HCT116 (cell line): ENCODE measurements around the gene SCARB1. TPM values are rescaled to one million over a fixed set of nuclear protein-coding genes. Genes with fewer than 3 reads are reported as not detected.

Source experiments
- ATAC-seq: fragments of 200-7000 bp; cut with Tn5 transposase; 2 replicates; pipeline ENCODE4 v1.9.1; 2020; ENCODE audit warnings: mild to moderate bottlenecking, moderate library complexity
- BruUV-seq: library from RNA; stranded (reverse); fragments of 400-500 nt; replicated peaks from 2 replicates; lab custom pipeline; 2021; lab: Mats Ljungman, UMichigan
- CTCF ChIA-PET: fragments of 300-600 bp; sonication (Branson Sonifier 250); formaldehyde crosslinking; loops from one replicate; lab custom pipeline; 2021; ENCODE audit warnings: antibody characterized with exemption; lab: Charles Lee
- POLR2A ChIA-PET: fragments of 300-600, 350-600 bp; sonication (Branson Sonifier 250); formaldehyde crosslinking; loops from one replicate; lab custom pipeline; 2021; ENCODE audit warnings: antibody characterized with exemption; lab: Charles Lee
- RAD21 ChIA-PET, 2 experiments: fragments of 300-600 bp; sonication (Branson Sonifier 250); formaldehyde crosslinking; loops; one replicate each; lab custom pipeline; 2023; ENCODE audit warnings: low total read pairs in 2 of 2; ENCODE audit not compliant: uncharacterized antibody in 2 of 2, unreplicated experiment in 2 of 2, low non-redundant PET in 1 of 2; lab: Charles Lee
- DNase-seq: peaks from one replicate; pipeline ENCODE4 v3.0.0-alpha.2; 2010; ENCODE audit warnings: low read depth, low spot score
- H2AFZ ChIP-seq: fragments of 200-600 bp; shearing (Covaris generic), sonication (generic); 2 replicates; pipeline ENCODE4 v1.6.1; 2017; ENCODE audit warnings: low read depth, mixed run types, mixed read lengths, antibody characterized with exemption, low read length; ENCODE audit not compliant: poor library complexity, severe bottlenecking
- H3K27ac ChIP-seq: 2 replicates; pipeline ENCODE4 v1.5.1; 2012; ENCODE audit warnings: low read depth, low read length
- H3K27me3 ChIP-seq: fragments of 200-600 bp; sonication (generic); 2 replicates; pipeline ENCODE4 v1.6.1; 2016; ENCODE audit warnings: mixed run types, low read length, mixed read lengths; ENCODE audit not compliant: insufficient read depth
- H3K36me3 ChIP-seq, 2 experiments: fragments of 200-500 bp in 1 of 2; fragments of 200-600 bp in 1 of 2; sonication (Bioruptor generic) in 1 of 2; sonication (generic) in 1 of 2; 2 replicates each; pipeline versions ENCODE4 v1.5.1 to v1.6.1; 2014 to 2016; ENCODE audit warnings: low read length in 2 of 2, inconsistent platforms in 1 of 2, mixed read lengths in 1 of 2, mixed run types in 1 of 2; ENCODE audit not compliant: insufficient read depth in 2 of 2, control insufficient read depth in 1 of 2
- H3K4me1 ChIP-seq, 2 experiments: fragments of 200-600 bp in 1 of 2; sonication (generic) in 1 of 2; 2 replicates each; pipeline versions ENCODE4 v1.5.1 to v1.6.1; 2012 to 2017; ENCODE audit warnings: low read length in 2 of 2, inconsistent platforms in 1 of 2, mild to moderate bottlenecking in 1 of 2, mixed read lengths in 1 of 2, mixed run types in 1 of 2, moderate library complexity in 1 of 2; ENCODE audit not compliant: insufficient read depth in 2 of 2, control insufficient read depth in 1 of 2
- H3K4me2 ChIP-seq: fragments of 200-600 bp; sonication (generic); 2 replicates; pipeline ENCODE4 v1.6.1; 2017; ENCODE audit warnings: mixed run types, low read length, mixed read lengths
- H3K4me3 ChIP-seq, 2 experiments: fragments of 200-600 bp in 1 of 2; sonication (generic) in 1 of 2; replicated peaks in 1 of 2; 2 replicates each; pipeline ENCODE4 v1.5.1; 2011 to 2016; ENCODE audit warnings: low read length in 2 of 2, control low read depth in 1 of 2, low read depth in 1 of 2, mild to moderate bottlenecking in 1 of 2, mixed read lengths in 1 of 2, mixed run types in 1 of 2
- H3K79me2 ChIP-seq: fragments of 200-600 bp; sonication (generic); 2 replicates; pipeline ENCODE4 v1.6.1; 2017; ENCODE audit warnings: mild to moderate bottlenecking, mixed run types, low read length, moderate library complexity, mixed read lengths; ENCODE audit not compliant: insufficient read depth
- H3K9ac ChIP-seq: fragments of 200-600 bp; sonication (generic); 2 replicates; pipeline ENCODE4 v1.6.1; 2016; ENCODE audit warnings: low read length, mixed read lengths
- H3K9me2 ChIP-seq: fragments of 200-600 bp; sonication (generic), shearing (Covaris generic); 2 replicates; pipeline ENCODE4 v1.6.1; 2017; ENCODE audit warnings: mixed run types, mild to moderate bottlenecking, moderate library complexity; ENCODE audit not compliant: insufficient read depth
- H3K9me3 ChIP-seq, 2 experiments: fragments of 200-500 bp in 1 of 2; fragments of 200-600 bp in 1 of 2; sonication (Bioruptor generic) in 1 of 2; sonication (generic) in 1 of 2; 2 replicates each; pipeline ENCODE4 v1.6.1; 2014 to 2017; ENCODE audit warnings: low read length in 2 of 2, mixed read lengths in 2 of 2, inconsistent platforms in 1 of 2, low read depth in 1 of 2, mild to moderate bottlenecking in 1 of 2, mixed run types in 1 of 2, moderate library complexity in 1 of 2; ENCODE audit not compliant: control insufficient read depth in 1 of 2, insufficient read depth in 1 of 2
- H4K20me1 ChIP-seq: fragments of 200-600 bp; sonication (generic), shearing (Covaris generic); 2 replicates; pipeline ENCODE4 v1.6.1; 2017; ENCODE audit warnings: mixed run types, mild to moderate bottlenecking, moderate library complexity; ENCODE audit not compliant: insufficient read depth
- EGR1 ChIP-seq: IDR thresholded peaks from 2 replicates; pipeline ENCODE4 v1.6.1; 2012; ENCODE audit warnings: low read depth
- POLR2AphosphoS5 ChIP-seq: IDR thresholded peaks from 2 replicates; pipeline ENCODE4 v1.6.1; 2011; ENCODE audit warnings: mild to moderate bottlenecking, low read depth, low read length, moderate library complexity
- RAD21 ChIP-seq: IDR thresholded peaks from 2 replicates; pipeline ENCODE4 v1.6.1; 2012; ENCODE audit warnings: low read depth, mild to moderate bottlenecking
- SP1 ChIP-seq: IDR thresholded peaks from 2 replicates; pipeline ENCODE4 v1.6.1; 2012; ENCODE audit warnings: low read depth
- TCF7L2 ChIP-seq: IDR thresholded peaks from 2 replicates; pipeline ENCODE4 v1.7.0; 2011; ENCODE audit warnings: borderline replicate concordance, inconsistent platforms; ENCODE audit not compliant: insufficient read depth, insufficient read length; ENCODE audit errors: extremely low read depth
- YY1 ChIP-seq: IDR thresholded peaks from 2 replicates; pipeline ENCODE4 v1.6.1; 2011; ENCODE audit warnings: low read length, low read depth, moderate library complexity, mild to moderate bottlenecking; ENCODE audit not compliant: insufficient replicate concordance; ENCODE audit errors: extremely low read depth
- ZFX ChIP-seq: fragments of 450-650 bp; IDR thresholded peaks from 2 replicates; pipeline ENCODE4 v1.6.1; 2017
- intact Hi-C: fragments of 100-400 bp; cut with micrococcal nuclease; formaldehyde crosslinking; loops from 2 replicates; pipeline ENCODE4 v1.10.0; 2022
- total RNA-seq: library from RNA; stranded (reverse); gene quantifications from one replicate; pipeline ENCODE4 v1.2.1, GENCODE V29; 2021; ENCODE audit not compliant: unreplicated experiment
- TF ChIP-seq, protein P1 (sequence below): IDR thresholded peaks from 2 replicates; pipeline ENCODE4 v1.6.1; 2012; ENCODE audit warnings: low read depth

The SCARB1 gene
- total RNA-seq, 1 experiment from 2014 or later: 95.5 TPM

DNA sequence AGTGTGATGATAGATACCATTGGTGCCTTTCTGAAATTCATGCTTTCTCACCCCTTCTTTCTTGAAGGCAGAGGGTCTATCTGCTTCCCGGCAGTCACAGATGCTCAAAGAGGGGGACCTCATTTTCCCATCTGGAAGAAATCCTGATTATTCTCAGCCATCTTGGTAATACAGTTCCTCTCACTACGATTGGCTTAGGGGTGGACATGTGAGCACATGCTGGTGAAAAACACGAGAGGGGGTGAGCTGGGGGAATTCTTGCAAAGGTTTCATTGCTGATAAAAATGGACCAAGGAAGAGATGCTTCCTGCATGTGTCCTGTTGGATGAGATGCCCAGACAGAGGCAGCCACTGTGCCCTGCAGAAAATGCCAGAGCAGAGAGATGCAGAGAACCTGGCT is 13.8 kb upstream of the SCARB1 start:
- H3K4me1 ChIP-seq: peaks cover 15 to 20% of the 10 kb centered on the region in 2 experiments; a peak in 3 of 4 replicates
- ATAC-seq: no peak
- DNase-seq: no peak
- no peaks in the 10 kb centered on the region for H3K9me3 ChIP-seq
- POLR2A ChIA-PET: no interaction called here
- H3K79me2 ChIP-seq: no peaks in the 10 kb centered on the region
- TF ChIP-seq YY1 (no peak), POLR2AphosphoS5 (no peak), ZFX (no peak), EGR1 (no peak)
- TF ChIP-seq, all 23 proteins: peak for 0
- Histone ChIP-seq H2AFZ (no peak overlapping the region), H3K4me3 (no peak overlapping the region), H3K9ac (no peak overlapping the region), H3K4me2 (no peak overlapping the region), H3K9me2 (no peaks in the 10 kb centered on the region), H3K27me3 (no peaks in the 10 kb centered on the region), H3K27ac (no peak overlapping the region), H3K36me3 (no peaks in the 10 kb centered on the region), H4K20me1 (no peaks in the 10 kb centered on the region)
- intact Hi-C loops: no loop called here
- RAD21 ChIA-PET: no interaction called here
- no TSS peak for BruUV-seq
- CTCF ChIA-PET: no interaction called here

DNA sequence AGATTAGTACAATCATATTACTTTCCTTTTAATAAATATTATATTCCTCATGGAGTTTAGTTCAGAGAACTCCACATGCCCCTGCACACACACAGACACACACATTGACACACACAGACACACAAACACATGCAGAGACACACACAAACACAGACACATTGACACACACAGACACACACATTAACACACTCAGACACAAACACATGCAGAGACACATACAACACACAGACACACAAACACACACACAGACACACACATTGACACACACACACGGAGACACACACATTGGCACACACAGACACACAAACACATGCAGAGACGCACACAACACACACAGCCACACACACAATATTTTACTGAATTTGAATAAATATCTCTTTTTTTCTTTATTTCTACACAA is 12.5 kb upstream of the SCARB1 start:
- ChIA-PET POLR2A (no interaction called here), CTCF (no interaction called here), RAD21 (no interaction called here)
- H3K4me3 ChIP-seq: no peak overlapping the region
- ATAC-seq (no peak), DNase-seq (no peak)
- no peak overlapping the region for H2AFZ ChIP-seq
- TF ChIP-seq, protein P1, sequence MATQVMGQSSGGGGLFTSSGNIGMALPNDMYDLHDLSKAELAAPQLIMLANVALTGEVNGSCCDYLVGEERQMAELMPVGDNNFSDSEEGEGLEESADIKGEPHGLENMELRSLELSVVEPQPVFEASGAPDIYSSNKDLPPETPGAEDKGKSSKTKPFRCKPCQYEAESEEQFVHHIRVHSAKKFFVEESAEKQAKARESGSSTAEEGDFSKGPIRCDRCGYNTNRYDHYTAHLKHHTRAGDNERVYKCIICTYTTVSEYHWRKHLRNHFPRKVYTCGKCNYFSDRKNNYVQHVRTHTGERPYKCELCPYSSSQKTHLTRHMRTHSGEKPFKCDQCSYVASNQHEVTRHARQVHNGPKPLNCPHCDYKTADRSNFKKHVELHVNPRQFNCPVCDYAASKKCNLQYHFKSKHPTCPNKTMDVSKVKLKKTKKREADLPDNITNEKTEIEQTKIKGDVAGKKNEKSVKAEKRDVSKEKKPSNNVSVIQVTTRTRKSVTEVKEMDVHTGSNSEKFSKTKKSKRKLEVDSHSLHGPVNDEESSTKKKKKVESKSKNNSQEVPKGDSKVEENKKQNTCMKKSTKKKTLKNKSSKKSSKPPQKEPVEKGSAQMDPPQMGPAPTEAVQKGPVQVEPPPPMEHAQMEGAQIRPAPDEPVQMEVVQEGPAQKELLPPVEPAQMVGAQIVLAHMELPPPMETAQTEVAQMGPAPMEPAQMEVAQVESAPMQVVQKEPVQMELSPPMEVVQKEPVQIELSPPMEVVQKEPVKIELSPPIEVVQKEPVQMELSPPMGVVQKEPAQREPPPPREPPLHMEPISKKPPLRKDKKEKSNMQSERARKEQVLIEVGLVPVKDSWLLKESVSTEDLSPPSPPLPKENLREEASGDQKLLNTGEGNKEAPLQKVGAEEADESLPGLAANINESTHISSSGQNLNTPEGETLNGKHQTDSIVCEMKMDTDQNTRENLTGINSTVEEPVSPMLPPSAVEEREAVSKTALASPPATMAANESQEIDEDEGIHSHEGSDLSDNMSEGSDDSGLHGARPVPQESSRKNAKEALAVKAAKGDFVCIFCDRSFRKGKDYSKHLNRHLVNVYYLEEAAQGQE: no peak
- TF ChIP-seq SP1 (no peak), RAD21 (no peak), TCF7L2 (no peak)
- intact Hi-C loops: no loop called here
- H3K4me2 ChIP-seq: no peak overlapping the region
- no peak overlapping the region for H3K27ac ChIP-seq
- H3K79me2 ChIP-seq: no peaks in the 10 kb centered on the region
- H3K9me3 ChIP-seq: no peaks in the 10 kb centered on the region
- H3K27me3 ChIP-seq: no peaks in the 10 kb centered on the region
- no TSS peak for BruUV-seq
- H3K36me3 ChIP-seq: no peaks in the 10 kb centered on the region
- no peak overlapping the region for H3K9ac ChIP-seq
- no peaks in the 10 kb centered on the region for H4K20me1 ChIP-seq
- no peaks in the 10 kb centered on the region for H3K9me2 ChIP-seq
- H3K4me1 ChIP-seq: peaks cover 11 to 15% of the 10 kb centered on the region in 2 experiments; a peak in 3 of 4 replicates
